K562 (cell line): Measurements from ENCODE around the gene TFAM. TPM values are rescaled to one million over a fixed set of nuclear protein-coding genes. Genes with fewer than 3 reads are reported as not detected.
A peak's percentile ranks its signal among the peaks of the same experiment; 100 is the strongest.

Experiments used
- BRF1 ChIP-seq: IDR thresholded peaks from 3 replicates; pipeline ENCODE4 v1.6.1; 2011; ENCODE audit warnings: borderline replicate concordance, mild to moderate bottlenecking; ENCODE audit not compliant: insufficient read length; ENCODE audit errors: extremely low read depth
- E2F8 ChIP-seq: fragments of 450-650 bp; IDR thresholded peaks from 2 replicates; pipeline ENCODE4 v1.7.1; 2018; ENCODE audit warnings: mild to moderate bottlenecking, low read depth; ENCODE audit not compliant: partially characterized antibody
- ELF2 ChIP-seq: fragments of 250-450 bp; sonication (Bioruptor Pico); IDR thresholded peaks from 2 replicates; pipeline ENCODE4 v1.5.0; 2021; ENCODE audit warnings: mild to moderate bottlenecking
- GMEB1 ChIP-seq: fragments of 250-450 bp; sonication (Bioruptor Pico); IDR thresholded peaks from 2 replicates; pipeline ENCODE4 v1.4.0; 2020; ENCODE audit warnings: mild to moderate bottlenecking
- HDAC2 ChIP-seq: fragments of 450-650 bp; IDR thresholded peaks from 2 replicates; pipeline ENCODE4 v1.6.1; 2016; ENCODE audit warnings: mild to moderate bottlenecking
- HMGN3 ChIP-seq: IDR thresholded peaks from 2 replicates; pipeline ENCODE4 v1.6.1; 2011; ENCODE audit warnings: borderline replicate concordance, low read depth, mild to moderate bottlenecking, mixed read lengths, low read length; ENCODE audit not compliant: insufficient read length; ENCODE audit errors: extremely low read depth
- HNRNPUL1 ChIP-seq: fragments of 200-400 bp; formaldehyde crosslinking; IDR thresholded peaks from 2 replicates; pipeline ENCODE4 v1.6.1; 2017; ENCODE audit warnings: low read length
- KAT7 ChIP-seq: sonication (generic); formaldehyde crosslinking; IDR thresholded peaks from 2 replicates; pipeline ENCODE4 v1.8.0; 2022; ENCODE audit warnings: missing genetic modification reagents, mild to moderate bottlenecking, borderline replicate concordance
- MEIS2 ChIP-seq: fragments of 450-650 bp; IDR thresholded peaks from 2 replicates; pipeline ENCODE4 v1.6.1; 2014; ENCODE audit warnings: mild to moderate bottlenecking; ENCODE audit not compliant: partially characterized antibody
- PHF8 ChIP-seq: fragments of 200-600 bp; sonication (generic); IDR thresholded peaks from 2 replicates; pipeline ENCODE4 v1.6.1; 2012; ENCODE audit warnings: mixed run types, mild to moderate bottlenecking, inconsistent platforms, low read length, moderate library complexity, borderline replicate concordance
- POLR2H ChIP-seq: IDR thresholded peaks from 2 replicates; pipeline ENCODE4 v1.6.1; 2016; ENCODE audit warnings: missing genetic modification characterization, low read depth, mild to moderate bottlenecking, control low read depth, missing compliant biosample characterization, moderate library complexity
- RCOR1 ChIP-seq, 2 experiments: IDR thresholded peaks; 2 replicates each; pipeline ENCODE4 v1.6.1; 2012; ENCODE audit warnings: low read depth in 2 of 2, low read length in 2 of 2, borderline replicate concordance in 1 of 2, improper control_type of control experiment in 1 of 2
- STAT5A ChIP-seq: IDR thresholded peaks from 2 replicates; pipeline ENCODE4 v1.6.1; 2012; ENCODE audit warnings: low read length, inconsistent platforms, borderline replicate concordance
- TBP ChIP-seq: optimal IDR thresholded peaks from 2 replicates; pipeline ENCODE3; 2011; ENCODE audit warnings: low read depth, low read length, improper control_type of control experiment
- THRB ChIP-seq: fragments of 450-650 bp; formaldehyde crosslinking; conservative IDR thresholded peaks from 2 replicates; pipeline ENCODE4 v1.4.0; 2022; ENCODE audit warnings: mild to moderate bottlenecking, missing genetic modification characterization
- ZNF584 ChIP-seq: fragments of 200-800 bp; sonication (Bioruptor generic); IDR thresholded peaks from 2 replicates; pipeline ENCODE4 v1.6.1; 2016; ENCODE audit warnings: low read depth, mild to moderate bottlenecking, missing genetic modification characterization, missing compliant biosample characterization
- ZNF639 ChIP-seq, 2 experiments: fragments of 200-800 bp in 1 of 2; sonication (Bioruptor generic) in 1 of 2; sonication (generic) in 1 of 2; formaldehyde crosslinking in 1 of 2; IDR thresholded peaks in 1 of 2; conservative IDR thresholded peaks in 1 of 2; 2 replicates each; pipeline versions ENCODE4 v1.5.0 to v1.6.1; 2016 to 2020; ENCODE audit warnings: missing compliant biosample characterization in 1 of 2, missing genetic modification characterization in 1 of 2, missing genetic modification reagents in 1 of 2
- ZNF668 ChIP-seq: fragments of 250-450 bp; sonication (Bioruptor Pico); IDR thresholded peaks from 2 replicates; pipeline ENCODE4 v1.8.0; 2022; ENCODE audit warnings: mild to moderate bottlenecking, inconsistent platforms
- ZNF778 ChIP-seq: fragments of 450-650 bp; formaldehyde crosslinking; IDR thresholded peaks from 2 replicates; pipeline ENCODE4 v1.4.0; 2020; ENCODE audit warnings: mild to moderate bottlenecking, moderate library complexity
- polyA plus RNA-seq, 8 experiments: library from polyadenylated mRNA; depleted of rRNA in 4 of 8; stranded (reverse) in 5 of 8; unstranded in 3 of 8; fragments of >200 nt; fragmentation: Nextera tagmentation in 2 of 8; fragmentation: Illumina TruSeq in 1 of 8; extraction: Ambion mirVana in 2 of 8; extraction: Trizol in 1 of 8; gene quantifications; 2 replicates each; pipeline versions ENCODE4 v1.2.1 to v1.2.3, GENCODE V29; 2011 to 2014; ENCODE audit warnings: inconsistent platforms in 1 of 8, missing spikeins in 1 of 8
- total RNA-seq, 7 experiments: library from RNA; depleted of rRNA in 6 of 7; stranded (reverse); fragments of >200 nt in 6 of 7; fragmentation: Illumina TruSeq in 2 of 7; extraction: Trizol in 2 of 7; gene quantifications; 2 replicates each; pipeline versions ENCODE4 v1.2.1 to v1.2.3, GENCODE V29; 2011 to 2021; ENCODE audit warnings: low replicate concordance in 1 of 7

Gene TFAM
- total and polyA plus RNA-seq, 9 of the 15 experiments (the other 6 are each of a cell fraction or from before 2014, with no cell fraction given) = 74.3 to 227 (median 155) TPM

GRCh38 chr10:58384999-58385783 lies at the start of gene TFAM (continued):
- 0 out of 2 replicates have a peak, but pooled peaks have one; percentile 40 for TF ChIP-seq ZNF668 (CRISPR knock-in tag)
- peak; percentile 68 for TF ChIP-seq HDAC2
- TF ChIP-seq BRF1 = no peak
- peak; percentile 94 for TF ChIP-seq HMGN3
- no peak for TF ChIP-seq GMEB1 (CRISPR knock-in tag)
- TF ChIP-seq ELF2 (CRISPR knock-in tag) = peak; percentile 64; the same call in 1 of the 2 replicates
- TF ChIP-seq ZNF584 = no peak
- no peak for TF ChIP-seq ZNF778
- peak; percentile 100 for TF ChIP-seq PHF8
- peak; percentile 90 for TF ChIP-seq POLR2H (tag)
- peak; percentile 90 for TF ChIP-seq TBP
- peak; percentile 62 for TF ChIP-seq E2F8
- TF ChIP-seq MEIS2 = peak; percentile 64
- TF ChIP-seq THRB (CRISPR knock-in tag) = 0 out of 2 replicates have a peak, but pooled peaks have one; percentile 15
- TF ChIP-seq HNRNPUL1 = no peak
- no peak; the same call in 1 of the 2 replicates for TF ChIP-seq STAT5A
- TF ChIP-seq RCOR1 (IDR thresholded peaks at IDR 0.05; ENCODE audit: borderline replicate concordance in 1 of 2, low read depth in 2 of 2, low read length in 2 of 2) = peak; percentile 73 to 82; a peak in 3 of 4 replicates
- peak in 1 of 2 experiments; percentile 93; a peak in 2 of 4 replicates for TF ChIP-seq ZNF639 (CRISPR knock-in tag; conservative IDR thresholded peaks at IDR 0.05 in 1 of 2, IDR thresholded peaks at IDR 0.05 in 1 of 2)
- TF ChIP-seq KAT7 = peak; percentile 45; the same call in 1 of the 2 replicates
